GM21360 (cell line): ENCODE results near the gene PRSS1.
"Not testable (repeated sequence)": the region's sequence is repeated elsewhere in the genome, so short reads cannot be mapped to it uniquely, and the experiment has no call there.

Source experiments
- ATAC-seq: cut with Tn5 transposase; IDR thresholded peaks from one replicate; pipeline ENCODE4 v1.9.1; 2021; ENCODE audit warnings: mild to moderate bottlenecking, moderate library complexity; ENCODE audit not compliant: unreplicated experiment

The PRSS1 gene

DNA sequence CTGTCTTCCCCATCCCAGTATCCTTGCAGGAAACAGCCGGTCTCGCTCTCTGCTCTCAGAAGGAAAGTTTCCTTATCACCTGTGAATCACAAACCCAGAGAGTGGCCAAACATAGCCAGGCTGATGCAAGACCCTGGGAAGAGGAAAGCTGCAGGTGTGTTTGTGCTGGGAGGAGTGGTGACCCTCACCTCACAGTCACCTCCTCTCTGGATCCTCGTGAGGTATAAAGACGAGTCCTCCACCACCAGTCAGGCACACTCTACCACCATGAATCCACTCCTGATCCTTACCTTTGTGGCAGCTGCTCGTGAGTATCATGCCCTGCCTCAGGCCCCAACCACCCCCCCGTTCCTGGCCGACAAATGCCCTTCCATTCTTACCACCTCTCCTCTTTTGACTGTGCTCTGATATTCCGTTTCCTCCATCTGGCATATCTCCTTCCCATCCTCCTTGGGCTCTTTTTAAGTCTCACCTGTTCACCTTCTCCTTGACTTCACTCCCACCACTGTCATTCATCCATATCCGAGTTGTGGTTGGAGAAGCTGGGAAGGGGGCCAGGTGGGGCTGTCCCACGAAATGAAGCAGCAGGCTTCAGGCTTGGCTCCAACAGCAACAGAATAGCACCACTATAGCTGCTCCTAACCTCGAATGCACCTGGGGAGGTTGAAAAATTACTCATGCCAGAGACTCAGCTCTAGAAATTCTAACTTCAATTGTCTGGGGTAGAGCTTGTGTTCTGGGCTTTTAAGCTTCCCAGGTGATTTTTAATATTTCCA lies at the start of gene PRSS1:
Gene PRSS1, plus strand, starts transcription at position 255 of the 776 bp plus-strand sequence. Its CDS starts 13 bp downstream, at position 268.
- ATAC-seq, result no peak

DNA sequence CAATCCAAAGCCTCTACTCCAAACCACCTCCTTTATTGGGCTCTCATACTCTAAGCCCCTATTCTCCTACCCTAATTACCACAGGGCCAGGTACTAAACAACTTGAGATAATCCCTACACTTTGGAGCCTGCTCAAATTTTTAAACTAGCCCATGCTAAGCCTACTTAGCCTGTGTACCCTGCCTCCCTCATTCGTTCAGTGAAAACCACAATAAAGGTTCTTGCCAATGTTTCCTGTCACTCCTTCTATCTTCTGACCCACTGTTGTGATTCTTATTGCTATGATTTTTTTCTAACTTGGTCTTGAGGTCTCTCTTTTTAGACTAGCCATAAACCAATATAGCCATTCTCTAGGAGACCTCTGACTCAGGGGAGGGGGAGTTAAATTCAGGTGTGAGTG lies 48.3 kb upstream of the PRSS1 start:
- not testable (repeated sequence) for ATAC-seq

DNA sequence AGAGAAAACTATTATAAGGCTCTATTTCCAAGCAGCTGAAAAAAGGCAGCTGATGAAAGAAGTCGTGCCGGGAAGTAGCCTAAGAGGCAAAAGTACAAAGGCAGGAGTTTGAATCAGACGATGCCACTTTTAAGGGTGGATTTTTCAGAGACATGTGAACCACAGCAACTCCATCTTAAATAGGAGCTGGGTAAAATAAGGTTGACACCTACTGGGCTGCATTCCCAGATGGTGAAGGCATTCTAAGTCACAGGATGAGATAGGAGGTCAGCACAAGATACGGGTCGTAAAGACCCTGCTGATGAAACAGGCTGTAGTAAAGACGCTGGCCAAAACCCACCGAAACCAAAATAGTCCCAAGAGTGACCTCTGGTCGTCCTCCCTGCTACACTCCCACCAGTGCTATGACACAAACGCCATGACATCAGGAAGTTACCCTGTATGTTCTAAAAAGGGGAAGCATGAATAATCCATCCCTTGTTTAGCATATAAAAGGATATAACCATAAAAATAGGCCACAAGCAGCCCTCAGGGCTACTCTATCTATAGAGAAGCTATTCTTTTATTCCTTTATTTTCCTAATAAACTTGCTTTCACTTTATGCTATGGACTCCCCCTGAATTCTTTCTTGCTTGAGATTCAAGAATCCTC lies 45.5 kb upstream of the PRSS1 start:
- no peak for ATAC-seq

- ATAC-seq, result not testable (repeated sequence)
Observed at GRCh38 chr7:142708726-142709125, 40.5 kb upstream of the PRSS1 start.

GRCh38 chr7:142709921-142710320 lies 39.4 kb upstream of the PRSS1 start:
- no peak for ATAC-seq

GRCh38 chr7:142711196-142711595 lies 38.1 kb upstream of the PRSS1 start:
- ATAC-seq, result no peak

DNA sequence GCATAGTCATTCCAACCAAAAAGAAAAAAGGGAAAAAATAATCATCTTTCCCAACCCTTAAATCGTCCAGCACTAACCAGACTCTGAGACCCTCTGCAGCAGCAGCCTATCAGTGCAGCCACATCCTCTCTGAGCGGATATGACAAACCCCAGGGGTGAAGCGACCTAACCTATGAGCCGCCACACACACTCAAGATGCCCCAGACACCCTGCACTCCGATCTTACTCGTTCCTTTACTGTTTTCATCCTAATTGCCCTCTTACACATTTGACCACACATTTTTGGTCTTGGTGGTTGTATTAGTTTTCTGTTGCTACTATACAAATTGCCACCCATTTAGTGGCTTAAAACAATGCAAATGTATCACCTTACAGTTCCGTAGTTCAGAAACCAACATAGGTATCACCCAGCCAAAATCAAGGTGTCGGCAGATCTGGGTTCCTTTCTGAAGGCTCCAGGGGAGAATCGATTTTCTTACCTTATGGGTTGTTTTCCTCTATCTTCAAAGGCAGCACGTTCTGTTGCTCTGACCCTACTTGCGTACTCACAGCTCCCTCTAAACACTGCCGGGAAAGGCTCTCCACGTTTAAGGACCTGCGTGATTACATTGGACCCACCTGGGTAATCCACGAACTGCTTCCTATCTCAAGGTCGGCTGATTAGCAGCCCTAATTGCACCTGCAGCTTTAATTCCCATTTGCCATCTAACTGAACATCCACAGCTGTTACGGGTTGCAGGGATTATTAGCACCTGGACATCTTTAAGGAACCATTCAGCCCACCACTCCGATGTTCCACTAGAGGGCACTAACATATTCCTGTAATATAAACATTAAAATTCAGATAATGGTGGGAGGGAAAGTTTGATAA lies 37.3 kb upstream of the PRSS1 start:
- no peak for ATAC-seq

DNA sequence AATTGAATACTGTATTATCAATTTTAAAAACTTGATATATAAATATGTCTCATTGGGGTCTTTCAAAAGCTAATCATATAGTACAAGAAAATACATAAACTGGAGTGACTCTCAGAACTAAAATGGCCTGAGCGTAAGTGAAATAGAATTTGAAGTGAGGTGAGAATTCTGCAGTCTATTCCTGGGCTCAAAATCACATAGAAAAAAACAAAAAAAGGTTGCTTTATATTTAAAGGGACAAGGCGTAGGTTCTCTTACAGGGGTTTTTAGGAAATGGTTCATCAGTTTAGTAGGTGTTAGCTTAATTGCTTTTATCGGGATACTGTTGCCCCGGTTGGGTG lies 36.7 kb upstream of the PRSS1 start:
- no peak for ATAC-seq

- no peak for ATAC-seq
Observed at GRCh38 chr7:142714375-142714774, 34.9 kb upstream of the PRSS1 start.

DNA sequence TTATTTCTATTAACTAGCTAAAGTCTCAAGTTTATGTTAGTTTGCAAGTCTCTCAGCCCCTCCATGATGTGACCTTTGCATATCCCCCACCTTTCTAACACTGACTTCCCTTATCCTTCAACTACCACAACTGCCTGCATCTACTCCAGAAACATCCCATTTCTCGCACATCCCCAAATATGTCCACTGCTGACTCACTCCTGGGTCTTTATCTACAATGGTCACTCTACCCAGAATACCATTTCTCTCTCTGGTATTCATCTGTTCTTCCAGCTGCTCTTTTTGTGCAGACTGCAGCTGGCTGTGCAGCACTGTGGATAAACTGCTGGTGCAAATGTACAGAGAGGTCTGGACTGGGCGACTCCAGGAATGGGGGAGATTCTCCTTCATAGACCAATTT lies 32.7 kb upstream of the PRSS1 start:
- no peak for ATAC-seq

DNA sequence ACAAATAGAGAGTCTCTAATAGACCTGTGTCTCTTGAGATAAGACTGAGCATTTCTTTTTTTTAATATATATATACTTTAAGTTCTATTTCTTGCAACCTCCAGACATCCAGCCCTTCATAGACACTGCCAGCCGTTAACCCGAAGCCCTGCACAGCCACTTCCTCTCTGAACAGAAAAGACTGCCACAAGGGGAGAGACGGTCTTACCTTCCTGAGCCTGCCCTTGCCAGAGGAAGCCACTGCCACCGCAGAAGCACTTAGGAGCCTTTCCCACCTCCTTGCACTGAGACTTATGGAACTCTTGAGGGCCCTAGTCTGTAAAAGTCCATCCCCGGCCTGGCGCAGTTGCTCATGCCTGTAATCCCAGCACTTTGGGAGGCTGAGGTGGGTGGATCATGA lies 31.8 kb upstream of the PRSS1 start:
- no peak for ATAC-seq

DNA sequence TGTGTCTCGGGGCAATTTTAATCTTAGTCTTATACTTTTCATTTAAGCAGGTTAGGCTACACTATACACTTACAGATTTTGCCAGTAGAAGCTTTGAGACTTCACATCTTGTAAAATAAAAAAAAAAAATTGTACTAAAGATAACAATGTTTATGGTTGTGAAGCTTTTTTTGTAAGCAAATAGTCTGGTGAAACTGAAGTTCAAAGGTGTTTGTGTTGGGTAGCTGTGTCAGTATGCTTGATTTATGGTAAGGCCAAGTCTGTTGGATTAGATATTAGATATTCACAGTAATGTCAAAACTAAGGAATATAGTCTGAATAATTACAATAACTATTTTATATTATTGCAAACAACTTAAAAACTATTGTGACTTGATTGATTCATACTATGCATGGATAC lies 31.0 kb upstream of the PRSS1 start:
- no peak for ATAC-seq

DNA sequence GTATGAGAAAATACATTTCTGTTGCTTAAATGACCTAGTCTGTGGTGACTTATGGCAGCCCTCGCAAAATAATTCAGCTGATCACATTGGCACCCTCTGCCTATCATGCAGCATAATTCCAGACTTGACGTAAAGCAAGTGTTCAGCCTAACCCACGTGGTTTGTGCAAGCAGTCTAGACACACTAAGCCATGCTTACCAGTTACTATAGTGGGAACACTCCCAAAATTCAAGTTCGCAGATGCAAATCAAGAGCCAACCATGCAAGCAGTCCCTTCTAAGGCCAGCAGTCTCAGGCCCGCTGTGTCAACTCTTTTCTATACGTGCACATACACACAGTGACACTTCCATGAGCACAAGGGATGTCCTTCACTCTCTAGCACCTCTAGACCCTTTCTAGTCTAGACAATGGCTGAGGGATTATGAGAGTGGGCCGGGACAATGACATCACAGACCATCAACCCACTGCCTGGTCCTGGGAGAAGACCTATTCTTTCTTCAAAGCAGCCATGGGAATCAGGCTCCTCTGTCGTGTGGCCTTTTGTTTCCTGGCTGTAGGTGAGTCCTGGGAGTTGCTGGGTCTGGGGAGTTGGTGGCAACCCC lies 29.0 kb upstream of the PRSS1 start:
- no peak for ATAC-seq

DNA sequence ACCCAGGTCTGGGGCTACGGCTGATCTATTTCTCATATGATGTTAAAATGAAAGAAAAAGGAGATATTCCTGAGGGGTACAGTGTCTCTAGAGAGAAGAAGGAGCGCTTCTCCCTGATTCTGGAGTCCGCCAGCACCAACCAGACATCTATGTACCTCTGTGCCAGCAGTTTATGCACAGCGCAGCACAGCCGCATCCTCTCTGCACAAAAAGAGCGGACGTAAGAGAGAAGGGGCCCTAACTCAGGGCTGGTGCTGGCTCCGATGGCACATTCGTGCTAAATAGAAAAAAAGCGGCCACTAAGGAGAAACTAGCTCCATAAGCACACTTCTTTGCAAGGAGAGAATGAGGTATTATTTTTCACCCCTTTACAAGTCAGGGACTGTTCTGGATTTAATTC lies 28.3 kb upstream of the PRSS1 start:
- no peak for ATAC-seq

DNA sequence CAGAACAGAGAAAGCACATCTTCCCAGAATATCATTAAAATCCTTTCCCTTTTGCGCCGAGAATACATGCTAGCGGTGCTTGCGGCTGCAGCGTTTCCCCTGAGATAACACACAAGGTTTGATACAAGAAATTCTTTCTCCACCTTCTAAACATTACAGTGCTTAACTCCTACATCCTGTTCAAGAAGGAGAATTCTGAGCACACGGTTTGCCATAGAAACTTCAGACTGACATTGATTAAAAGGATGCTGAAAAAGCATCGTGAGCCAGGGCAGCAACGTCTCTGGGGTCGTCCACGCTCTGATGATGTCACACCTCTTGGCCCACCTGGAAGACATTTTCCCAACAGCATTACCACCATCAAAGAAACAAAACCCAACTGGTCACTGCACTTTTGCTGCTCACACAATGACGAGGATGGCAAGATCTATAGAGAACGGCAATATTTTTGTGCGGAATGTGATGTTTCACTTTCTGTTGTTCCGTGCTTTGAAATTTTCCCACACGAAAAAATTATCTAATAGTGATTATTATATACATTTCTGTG lies 27.0 kb upstream of the PRSS1 start:
- no peak for ATAC-seq

DNA sequence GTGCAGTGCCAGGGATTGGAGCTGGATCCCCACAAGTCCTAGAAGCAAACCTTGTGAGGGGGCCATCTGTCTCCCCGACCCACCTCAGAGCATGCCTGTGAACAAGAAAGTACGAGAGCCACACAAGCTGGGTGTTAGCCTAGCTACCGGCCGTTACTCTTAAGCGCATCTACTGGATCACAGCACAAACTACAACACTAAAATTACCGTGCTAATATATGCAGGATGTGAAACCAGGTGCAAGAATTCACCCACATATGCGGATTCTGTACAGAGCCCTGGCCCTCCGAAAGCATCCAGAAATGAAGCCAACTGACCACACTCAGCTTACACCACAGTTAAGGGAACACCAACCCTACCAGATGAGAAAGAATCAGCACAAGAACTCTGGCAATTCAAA lies 16.0 kb upstream of the PRSS1 start:
- ATAC-seq, result peak; percentile 93

DNA sequence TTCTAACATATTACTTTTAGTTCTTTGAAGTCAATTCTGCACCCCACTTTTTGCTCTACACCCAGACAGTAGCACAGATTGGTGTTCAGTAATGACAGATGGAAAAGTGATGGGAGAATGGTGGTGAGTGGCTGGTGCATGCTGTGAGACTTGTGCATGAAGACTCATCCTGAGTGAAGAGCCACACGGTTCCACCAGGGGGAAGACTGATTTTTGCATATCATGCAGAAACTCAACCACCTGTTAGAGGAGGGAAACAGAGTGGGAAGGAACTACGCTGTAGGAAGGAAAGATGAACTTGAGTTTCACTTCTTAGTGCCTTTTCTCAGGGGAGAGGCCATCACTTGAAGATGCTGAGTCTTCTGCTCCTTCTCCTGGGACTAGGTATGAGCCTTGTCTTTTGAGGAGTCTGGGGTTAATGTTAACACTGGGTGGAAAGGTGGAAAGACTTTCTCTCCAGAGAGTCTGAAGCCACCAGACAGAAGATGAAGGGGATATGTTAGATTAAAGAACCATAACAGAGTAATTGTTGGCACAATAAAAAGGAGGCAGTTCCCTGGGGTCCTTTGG lies 9.3 kb upstream of the PRSS1 start:
- ATAC-seq, result peak; percentile 87

DNA sequence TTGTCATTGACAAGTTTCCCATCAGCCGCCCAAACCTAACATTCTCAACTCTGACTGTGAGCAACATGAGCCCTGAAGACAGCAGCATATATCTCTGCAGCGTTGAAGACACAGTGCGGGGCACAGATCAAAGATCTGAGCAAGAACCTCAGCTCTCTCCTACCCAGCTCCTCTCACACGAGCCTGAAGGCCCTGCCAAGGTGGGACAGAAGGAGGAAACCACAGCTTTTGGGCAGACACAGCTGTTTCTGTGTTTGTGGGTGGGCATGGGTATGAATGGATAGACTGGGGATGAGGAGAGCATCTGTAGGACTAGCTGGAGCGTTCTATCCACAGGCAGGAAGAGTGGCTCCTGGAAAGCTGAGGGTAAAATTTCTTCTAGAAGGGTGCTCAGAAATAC lies 8.5 kb upstream of the PRSS1 start:
- no peak for ATAC-seq

- ATAC-seq, result not testable (repeated sequence)
Observed at GRCh38 chr7:142741932-142742331, 7.3 kb upstream of the PRSS1 start.

GRCh38 chr7:142745091-142745635 lies 4.1 kb upstream of the PRSS1 start:
- ATAC-seq, result no peak
